Gastrocnemius medialis (tissue), 4 donors: ENCODE results near the gene MCM3AP. TPM values are rescaled to one million over a fixed set of nuclear protein-coding genes. Genes with fewer than 3 reads are reported as not detected.

Experiments used
- ATAC-seq, 2 donors: fragments of 150-250 bp; one replicate each; pipeline ENCODE4 v1.9.1; 2016
- DNase-seq, 2 donors: peaks; one replicate each; pipeline ENCODE4 v3.0.0-alpha.2; 2019
- H3K27ac ChIP-seq, 4 donors: fragments of 200-600 bp; sonication (generic); 1 replicate in 1 of 4; 2 replicates in 3 of 4; pipeline ENCODE4 v1.5.1; 2016 to 2018; ENCODE audit warnings: mild to moderate bottlenecking in 2 of 4, moderate library complexity in 1 of 4
- H3K27me3 ChIP-seq, 3 donors: fragments of 200-600 bp; sonication (generic) in 2 of 3; 1 replicate in 1 of 3; 2 replicates in 2 of 3; pipeline versions ENCODE4 v1.5.1 to v1.6.0; 2016 to 2019; ENCODE audit warnings: mild to moderate bottlenecking in 1 of 3, moderate library complexity in 1 of 3
- H3K36me3 ChIP-seq, 2 donors: fragments of 200-600 bp; sonication (generic) in 1 of 2; one replicate each; pipeline ENCODE4 v1.5.1; 2017 to 2018
- H3K4me1 ChIP-seq, 2 donors: fragments of 200-600 bp; sonication (generic) in 1 of 2; one replicate each; pipeline ENCODE4 v1.5.1; 2016 to 2017; ENCODE audit warnings: mild to moderate bottlenecking in 2 of 2
- H3K4me3 ChIP-seq, 4 donors: fragments of 200-600 bp; sonication (generic) in 3 of 4; 1 replicate in 1 of 4; 2 replicates in 3 of 4; pipeline ENCODE4 v1.5.1; 2016 to 2019; ENCODE audit warnings: mild to moderate bottlenecking in 2 of 4
- H3K9me3 ChIP-seq, 3 donors: fragments of 200-600 bp; sonication (generic) in 2 of 3; 1 replicate in 1 of 3; 2 replicates in 2 of 3; pipeline ENCODE4 v1.5.1; 2016 to 2019
- CTCF ChIP-seq, 5 experiments: fragments of 450-650 bp in 3 of 5; fragments of 200-600 bp in 2 of 5; sonication (generic) in 2 of 5; IDR thresholded peaks in 4 of 5; conservative IDR thresholded peaks in 1 of 5; 1 replicate in 4 of 5; 2 replicates in 1 of 5; pipeline ENCODE4 v1.5.1; 2016 to 2019; ENCODE audit warnings: antibody characterized with exemption in 5 of 5, mild to moderate bottlenecking in 3 of 5, moderate library complexity in 3 of 5
- POLR2A ChIP-seq, 2 donors: fragments of 450-650 bp; IDR thresholded peaks; one replicate each; pipeline ENCODE4 v1.6.1; 2017; ENCODE audit warnings: antibody characterized with exemption in 2 of 2, mild to moderate bottlenecking in 2 of 2, moderate library complexity in 2 of 2
- in situ Hi-C, 4 donors: fragments of 200-750 bp; cut with MboI; loops; one replicate each; pipeline versions ENCODE4 v1.15.0 to v1.8.0; 2017; ENCODE audit warnings: low sequenced_read_pairs in 4 of 4
- intact Hi-C: fragments of 100-400 bp; cut with DNase I; formaldehyde crosslinking; loops from one replicate; pipeline ENCODE4 v1.15.1; 2023; ENCODE audit warnings: low total_unique reads
- total RNA-seq, 4 donors: library from RNA; depleted of rRNA; stranded (reverse); fragments of >200 nt; gene quantifications; one replicate each; pipeline versions ENCODE4 v1.1.0 to v1.2.3, GENCODE V29; 2016

The MCM3AP gene
- 100 to 1,000 TPM in 1 of 4 donors, 10 to 100 TPM in 3; 52.1 to 155 (median 83.2) TPM for total RNA-seq

DNA sequence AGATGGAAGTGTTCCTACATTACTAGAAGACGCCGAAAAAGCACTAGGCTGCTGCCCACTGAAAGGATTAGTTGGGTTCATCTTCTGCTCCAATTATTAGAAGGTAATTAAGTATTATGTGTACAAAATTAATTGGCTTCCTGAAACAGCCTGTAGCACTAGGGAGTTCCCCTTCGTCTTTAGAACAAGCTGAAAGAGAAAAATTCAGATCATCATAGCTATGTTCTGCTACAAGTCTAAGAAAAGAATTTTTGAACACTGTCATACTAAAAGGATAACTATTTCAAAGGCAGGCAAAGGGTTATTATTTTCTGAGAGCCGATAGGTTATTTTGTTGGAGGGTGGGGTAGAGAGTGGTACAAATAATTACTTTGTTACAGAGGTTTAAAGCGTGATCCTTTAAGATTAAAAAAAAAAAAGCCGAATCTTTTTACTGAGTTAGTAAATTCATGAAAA, at the start of gene MCM3AP:
Gene MCM3AP (minus strand): TSS at position 406 of the 456 bp plus-strand sequence. CDS start 325 bp downstream, at position 81.
- H3K27ac ChIP-seq, result peak within 1 kb of the TSS; percentile 85 to 98 (median 92)
- TF ChIP-seq POLR2A (IDR thresholded peaks at IDR 0.05) (no peak), CTCF (IDR thresholded peaks at IDR 0.05 in 4 of 5, conservative IDR thresholded peaks at IDR 0.05 in 1 of 5) (no peak)
- in situ Hi-C loops (loop anchor here in 1 of 4 donors (5.0 kb wide), 1 partner anchor 53 kb away; no protein-coding TSS in a partner anchor), intact Hi-C loops (loop anchor here (5.0 kb wide), 2 partner anchors 143 to 172 kb away; partner anchors contain the start of gene DIP2A)
- peaks cover 42 to 45% of the 10 kb centered on the region in 2 donors for H3K4me1 ChIP-seq
- no peak for DNase-seq
- no peaks in the 10 kb centered on the region for H3K27me3 ChIP-seq
- H3K36me3 ChIP-seq, result peaks cover 0 to 36% of the 10 kb centered on the region in 2 donors
- no peak for ATAC-seq
- H3K4me3 ChIP-seq, result peak within 1 kb of the TSS; percentile 75 to 93 (median 88)
- H3K9me3 ChIP-seq, result no peaks in the 10 kb centered on the region

GRCh38 chr21:46334351-46335140, 49.1 kb upstream of the MCM3AP start:
- in situ Hi-C loops (no loop called here), intact Hi-C loops (no loop called here)
- Histone ChIP-seq H3K4me3 (no peak overlapping the region), H3K36me3 (peaks cover 0 to 57% of the 10 kb centered on the region in 2 donors), H3K4me1 (no peaks in the 10 kb centered on the region), H3K27ac (no peak overlapping the region), H3K27me3 (no peaks in the 10 kb centered on the region), H3K9me3 (no peaks in the 10 kb centered on the region)
- DNase-seq (no peak), ATAC-seq (no peak)
- TF ChIP-seq CTCF (IDR thresholded peaks at IDR 0.05 in 4 of 5, conservative IDR thresholded peaks at IDR 0.05 in 1 of 5) (no peak), POLR2A (IDR thresholded peaks at IDR 0.05) (no peak)

- Histone ChIP-seq H3K36me3 (peaks cover 0 to 24% of the 10 kb centered on the region in 2 donors), H3K4me3 (no peak overlapping the region), H3K27me3 (no peaks in the 10 kb centered on the region), H3K4me1 (peaks cover 6 to 10% of the 10 kb centered on the region in 2 donors), H3K27ac (no peak overlapping the region), H3K9me3 (no peaks in the 10 kb centered on the region)
- DNase-seq, result no peak
- no peak for TF ChIP-seq POLR2A (IDR thresholded peaks at IDR 0.05)
- no peak for TF ChIP-seq CTCF (IDR thresholded peaks at IDR 0.05 in 4 of 5, conservative IDR thresholded peaks at IDR 0.05 in 1 of 5)
- ATAC-seq, result no peak
- in situ Hi-C loops, result no loop called here
- intact Hi-C loops, result loop anchor here (10.0 kb wide), 1 partner anchor 1995 kb away; the partner anchor contains the start of gene CFAP410
These were observed 44.4 kb upstream of the MCM3AP start for GRCh38 chr21:46329796-46330195.

DNA sequence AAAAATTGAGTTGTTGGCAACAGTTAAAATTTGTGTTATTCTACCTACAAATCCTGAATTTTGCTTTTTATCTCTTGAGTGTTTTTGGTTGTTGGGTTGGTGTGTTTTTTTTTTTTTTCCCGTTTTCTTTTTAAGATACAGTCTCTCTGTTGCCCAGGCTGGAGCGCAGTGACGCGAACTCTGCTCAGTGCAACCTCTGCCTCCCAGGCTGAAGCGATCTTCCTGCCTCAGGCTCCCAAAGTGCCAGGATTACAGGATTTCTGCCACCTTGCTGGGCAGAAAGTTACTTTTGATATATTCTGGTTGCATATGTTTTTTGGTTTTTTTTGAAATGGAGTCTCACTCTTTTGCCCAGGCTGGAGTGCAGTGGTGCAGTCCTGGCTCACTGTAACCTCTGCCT, 42.7 kb upstream of the MCM3AP start:
- Histone ChIP-seq H3K9me3 (no peaks in the 10 kb centered on the region), H3K4me3 (no peak overlapping the region), H3K27me3 (no peaks in the 10 kb centered on the region), H3K36me3 (peaks cover 0 to 19% of the 10 kb centered on the region in 2 donors), H3K27ac (no peak overlapping the region), H3K4me1 (peaks cover 6 to 13% of the 10 kb centered on the region in 2 donors)
- TF ChIP-seq CTCF (IDR thresholded peaks at IDR 0.05 in 4 of 5, conservative IDR thresholded peaks at IDR 0.05 in 1 of 5), result no peak
- no peak for TF ChIP-seq POLR2A (IDR thresholded peaks at IDR 0.05)
- in situ Hi-C loops, result no loop called here
- ATAC-seq, result no peak
- DNase-seq, result no peak
- intact Hi-C loops, result loop anchor here (10.0 kb wide), 1 partner anchor 1993 kb away; the partner anchor contains the start of gene CFAP410
